ENCODE results near the gene PMF1.

The PMF1 gene

DNA sequence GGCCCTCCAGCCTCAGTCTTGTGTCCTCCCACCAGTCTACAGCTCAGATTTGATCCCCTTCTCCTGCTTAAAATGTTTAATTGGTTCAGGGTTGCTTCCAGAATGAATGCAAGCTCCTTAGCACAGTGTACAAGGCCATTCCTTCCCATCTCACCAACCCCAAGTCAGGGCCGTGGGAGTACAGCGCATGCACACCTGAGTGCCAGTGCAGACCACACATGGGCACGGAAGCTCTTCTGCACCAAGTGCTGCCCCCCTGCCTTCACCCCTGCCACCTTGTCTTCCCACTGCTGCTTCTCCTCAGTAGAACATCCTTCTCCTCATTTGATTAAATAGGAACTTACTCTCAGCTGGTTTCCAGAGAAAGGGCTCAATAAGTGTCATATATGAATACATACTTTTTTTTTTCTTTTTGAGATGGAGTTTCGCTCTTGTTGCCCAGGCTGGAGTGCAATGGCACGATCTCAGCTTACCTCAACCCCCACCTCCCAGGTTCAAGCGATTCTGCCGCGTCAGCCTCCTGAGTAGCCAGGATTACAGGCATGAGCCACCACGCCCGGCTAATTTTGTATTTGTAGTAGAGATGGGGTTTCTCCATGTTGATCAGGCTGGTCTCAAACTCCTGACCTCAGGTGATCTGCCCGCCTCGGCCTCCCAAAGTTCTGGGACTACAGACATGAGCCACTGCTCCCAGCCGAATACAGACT, 9.3 kb downstream of the PMF1 start:
- Histone ChIP-seq H3K4me1 (ENCODE audit: control insufficient read depth, insufficient read depth, low read length, unreplicated experiment) (peaks cover 20% of the 10 kb centered on the region), H3K4me3 (ENCODE audit: low read depth, low read length) (no peak overlapping the region), H3K36me3 (ENCODE audit: insufficient read depth, low read length) (no peaks in the 10 kb centered on the region), H3K27ac (ENCODE audit: low read depth, low read length) (no peak overlapping the region), H3K79me2 (ENCODE audit: control insufficient read depth, insufficient read depth, low read length, unreplicated experiment) (peaks cover 4% of the 10 kb centered on the region), H2AFZ (ENCODE audit: low read length, unreplicated experiment) (no peak overlapping the region), H3K27me3 (ENCODE audit: insufficient read depth, low read length) (no peaks in the 10 kb centered on the region)

GRCh38 chr1:156225677-156226014, 12.8 kb downstream of the PMF1 start:
- peaks cover 8% of the 10 kb centered on the region for H3K4me1 ChIP-seq (ENCODE audit: control insufficient read depth, insufficient read depth, low read length, unreplicated experiment)
- H3K36me3 ChIP-seq (ENCODE audit: insufficient read depth, low read length), result no peaks in the 10 kb centered on the region
- H3K27me3 ChIP-seq (ENCODE audit: insufficient read depth, low read length), result no peaks in the 10 kb centered on the region
- H3K27ac ChIP-seq (ENCODE audit: low read depth, low read length), result no peak overlapping the region
- no peak overlapping the region for H3K4me3 ChIP-seq (ENCODE audit: low read depth, low read length)
- peaks cover 2% of the 10 kb centered on the region for H3K79me2 ChIP-seq (ENCODE audit: control insufficient read depth, insufficient read depth, low read length, unreplicated experiment)
- H2AFZ ChIP-seq (ENCODE audit: low read length, unreplicated experiment), result no peak overlapping the region

- H2AFZ ChIP-seq (ENCODE audit: low read length, unreplicated experiment), result no peak overlapping the region
- H3K4me1 ChIP-seq (ENCODE audit: control insufficient read depth, insufficient read depth, low read length, unreplicated experiment), result peaks cover 8% of the 10 kb centered on the region
- H3K4me3 ChIP-seq (ENCODE audit: low read depth, low read length), result no peak overlapping the region
- H3K79me2 ChIP-seq (ENCODE audit: control insufficient read depth, insufficient read depth, low read length, unreplicated experiment), result peaks cover under 1% of the 10 kb centered on the region
- no peak overlapping the region for H3K27ac ChIP-seq (ENCODE audit: low read depth, low read length)
- H3K27me3 ChIP-seq (ENCODE audit: insufficient read depth, low read length), result no peaks in the 10 kb centered on the region
- H3K36me3 ChIP-seq (ENCODE audit: insufficient read depth, low read length), result no peaks in the 10 kb centered on the region
Observed at GRCh38 chr1:156226116-156226538, 13.3 kb downstream of the PMF1 start.

- Histone ChIP-seq H3K4me1 (ENCODE audit: control insufficient read depth, insufficient read depth, low read length, unreplicated experiment) (peaks cover 8% of the 10 kb centered on the region), H3K4me3 (ENCODE audit: low read depth, low read length) (no peak overlapping the region), H3K79me2 (ENCODE audit: control insufficient read depth, insufficient read depth, low read length, unreplicated experiment) (no peaks in the 10 kb centered on the region), H3K36me3 (ENCODE audit: insufficient read depth, low read length) (no peaks in the 10 kb centered on the region), H2AFZ (ENCODE audit: low read length, unreplicated experiment) (no peak overlapping the region), H3K27ac (ENCODE audit: low read depth, low read length) (no peak overlapping the region), H3K27me3 (ENCODE audit: insufficient read depth, low read length) (no peaks in the 10 kb centered on the region)
Observed at GRCh38 chr1:156226782-156227181, 14.0 kb downstream of the PMF1 start.

GRCh38 chr1:156228501-156228900, 15.7 kb downstream of the PMF1 start:
- no peaks in the 10 kb centered on the region for H3K27me3 ChIP-seq (ENCODE audit: insufficient read depth, low read length)
- H3K27ac ChIP-seq (ENCODE audit: low read depth, low read length), result no peak overlapping the region
- H3K4me3 ChIP-seq (ENCODE audit: low read depth, low read length), result no peak overlapping the region
- peaks cover 4% of the 10 kb centered on the region for H3K4me1 ChIP-seq (ENCODE audit: control insufficient read depth, insufficient read depth, low read length, unreplicated experiment)
- H3K36me3 ChIP-seq (ENCODE audit: insufficient read depth, low read length), result no peaks in the 10 kb centered on the region
- no peaks in the 10 kb centered on the region for H3K79me2 ChIP-seq (ENCODE audit: control insufficient read depth, insufficient read depth, low read length, unreplicated experiment)
- no peak overlapping the region for H2AFZ ChIP-seq (ENCODE audit: low read length, unreplicated experiment)

DNA sequence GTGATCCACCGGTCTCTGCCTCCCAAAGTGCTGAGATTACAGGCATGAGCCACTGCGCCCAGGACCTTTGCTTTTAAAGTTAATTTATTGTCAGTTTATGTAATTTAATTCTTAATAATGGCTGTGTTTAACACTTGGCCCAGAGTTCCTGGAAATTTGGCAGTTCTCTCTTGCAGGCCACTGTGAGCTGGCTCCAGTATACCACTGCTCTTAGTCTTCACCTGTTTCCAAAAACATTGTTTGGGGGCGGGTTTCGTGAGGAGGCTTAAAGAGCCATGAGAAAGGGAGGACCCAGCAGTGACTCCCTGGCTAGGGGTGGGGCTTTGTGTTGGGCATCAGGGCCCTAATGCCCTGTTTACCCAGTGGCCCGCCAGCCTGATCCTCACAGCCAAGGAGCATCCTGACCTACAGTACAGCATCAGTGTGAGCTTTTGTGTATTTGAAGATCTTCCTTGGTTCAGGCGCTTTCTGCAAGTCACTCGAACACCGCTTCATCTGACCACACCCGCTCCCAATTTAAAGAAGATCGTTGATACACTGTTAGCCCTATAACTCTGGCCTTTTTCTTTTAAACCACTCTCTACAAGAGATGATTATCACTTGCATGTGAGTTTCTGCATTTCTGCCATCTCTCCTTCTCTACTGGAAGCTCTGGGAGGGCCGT, 17.1 kb downstream of the PMF1 start:
- Histone ChIP-seq H3K79me2 (ENCODE audit: control insufficient read depth, insufficient read depth, low read length, unreplicated experiment) (no peaks in the 10 kb centered on the region), H3K4me1 (ENCODE audit: control insufficient read depth, insufficient read depth, low read length, unreplicated experiment) (peaks cover 12% of the 10 kb centered on the region), H3K27me3 (ENCODE audit: insufficient read depth, low read length) (no peaks in the 10 kb centered on the region), H3K27ac (ENCODE audit: low read depth, low read length) (no peak overlapping the region), H3K4me3 (ENCODE audit: low read depth, low read length) (no peak overlapping the region), H2AFZ (ENCODE audit: low read length, unreplicated experiment) (no peak overlapping the region), H3K36me3 (ENCODE audit: insufficient read depth, low read length) (no peaks in the 10 kb centered on the region)

DNA sequence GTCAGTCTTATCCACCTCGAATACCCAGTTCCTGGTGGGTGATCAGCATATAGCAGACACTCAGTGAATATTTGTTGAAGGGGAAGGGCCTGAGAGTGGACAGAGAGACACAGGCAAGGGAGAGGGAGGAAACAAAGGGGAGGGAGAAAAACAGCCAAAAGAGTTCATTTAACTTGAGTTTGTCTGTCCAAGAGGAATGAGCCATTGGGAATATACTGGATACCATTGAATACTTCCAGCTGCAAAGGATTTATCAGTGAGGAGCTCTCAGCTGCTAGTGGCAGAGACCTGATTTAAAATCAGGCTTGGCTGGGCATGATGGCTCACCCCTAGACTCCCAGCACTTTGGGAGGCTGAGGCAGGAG, 17.6 kb downstream of the PMF1 start:
- H3K4me1 ChIP-seq (ENCODE audit: control insufficient read depth, insufficient read depth, low read length, unreplicated experiment), result peaks cover 12% of the 10 kb centered on the region
- H3K27ac ChIP-seq (ENCODE audit: low read depth, low read length), result no peak overlapping the region
- no peak overlapping the region for H3K4me3 ChIP-seq (ENCODE audit: low read depth, low read length)
- no peaks in the 10 kb centered on the region for H3K36me3 ChIP-seq (ENCODE audit: insufficient read depth, low read length)
- no peak overlapping the region for H2AFZ ChIP-seq (ENCODE audit: low read length, unreplicated experiment)
- H3K79me2 ChIP-seq (ENCODE audit: control insufficient read depth, insufficient read depth, low read length, unreplicated experiment), result no peaks in the 10 kb centered on the region
- no peaks in the 10 kb centered on the region for H3K27me3 ChIP-seq (ENCODE audit: insufficient read depth, low read length)

GRCh38 chr1:156232201-156232894, 19.5 kb downstream of the PMF1 start:
- H3K36me3 ChIP-seq (ENCODE audit: insufficient read depth, low read length), result no peaks in the 10 kb centered on the region
- H3K4me1 ChIP-seq (ENCODE audit: control insufficient read depth, insufficient read depth, low read length, unreplicated experiment), result peaks cover 12% of the 10 kb centered on the region
- no peaks in the 10 kb centered on the region for H3K79me2 ChIP-seq (ENCODE audit: control insufficient read depth, insufficient read depth, low read length, unreplicated experiment)
- H3K27ac ChIP-seq (ENCODE audit: low read depth, low read length), result no peak overlapping the region
- no peak overlapping the region for H2AFZ ChIP-seq (ENCODE audit: low read length, unreplicated experiment)
- no peak overlapping the region for H3K4me3 ChIP-seq (ENCODE audit: low read depth, low read length)
- H3K27me3 ChIP-seq (ENCODE audit: insufficient read depth, low read length), result no peaks in the 10 kb centered on the region

DNA sequence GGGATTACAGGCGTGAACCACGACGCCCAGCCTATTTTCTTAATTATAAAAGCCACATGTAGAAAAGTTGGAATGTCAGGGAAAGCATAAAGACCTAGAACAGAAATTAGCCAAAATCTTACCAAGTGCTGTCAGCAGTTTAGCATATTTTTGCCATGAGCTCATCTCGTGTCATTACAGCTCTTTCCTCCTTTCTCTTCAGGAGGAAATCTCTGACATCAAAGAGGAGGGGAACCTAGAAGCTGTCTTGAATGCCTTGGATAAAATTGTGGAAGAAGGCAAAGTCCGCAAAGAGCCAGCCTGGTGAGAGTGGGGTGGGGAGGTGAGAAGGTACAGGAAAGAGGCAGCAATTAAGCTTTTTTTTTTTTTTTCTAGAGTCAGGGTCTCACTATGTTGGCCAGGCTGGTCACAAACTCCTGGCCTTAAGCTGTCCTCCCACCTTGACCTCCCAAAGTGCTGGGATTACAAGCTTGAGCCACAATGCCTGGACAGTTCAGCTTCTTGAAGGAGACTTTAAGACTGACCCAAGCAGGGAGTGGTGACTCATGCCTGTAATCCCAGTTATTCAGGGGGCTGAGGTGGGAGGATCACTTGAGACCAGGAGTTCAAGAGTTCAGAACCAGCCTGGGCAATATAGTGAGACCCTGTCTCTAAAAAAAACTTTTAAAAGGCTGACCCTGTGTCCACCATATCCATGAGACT, 20.8 kb downstream of the PMF1 start:
- H3K36me3 ChIP-seq (ENCODE audit: insufficient read depth, low read length), result no peaks in the 10 kb centered on the region

GRCh38 chr1:156236164-156236563, 23.4 kb downstream of the PMF1 start:
- Histone ChIP-seq H3K36me3 (ENCODE audit: insufficient read depth, low read length) (no peaks in the 10 kb centered on the region), H3K4me3 (ENCODE audit: low read depth, low read length) (no peak overlapping the region), H3K79me2 (ENCODE audit: control insufficient read depth, insufficient read depth, low read length, unreplicated experiment) (no peaks in the 10 kb centered on the region), H3K27me3 (ENCODE audit: insufficient read depth, low read length) (no peaks in the 10 kb centered on the region), H3K4me1 (ENCODE audit: control insufficient read depth, insufficient read depth, low read length, unreplicated experiment) (peaks cover 23% of the 10 kb centered on the region), H2AFZ (ENCODE audit: low read length, unreplicated experiment) (no peak overlapping the region), H3K27ac (ENCODE audit: low read depth, low read length) (no peak overlapping the region)

More for the DNA sequence above, 20.8 kb downstream of the PMF1 start:
- Histone ChIP-seq H3K79me2 (ENCODE audit: control insufficient read depth, insufficient read depth, low read length, unreplicated experiment) (no peaks in the 10 kb centered on the region), H3K27me3 (ENCODE audit: insufficient read depth, low read length) (no peaks in the 10 kb centered on the region), H2AFZ (ENCODE audit: low read length, unreplicated experiment) (no peak overlapping the region), H3K4me1 (ENCODE audit: control insufficient read depth, insufficient read depth, low read length, unreplicated experiment) (peaks cover 12% of the 10 kb centered on the region), H3K27ac (ENCODE audit: low read depth, low read length) (peak overlapping the region; percentile 87), H3K4me3 (ENCODE audit: low read depth, low read length) (no peak overlapping the region)
